Choroid plexus epithelial cell (primary cell): ENCODE data around the gene RAD23A.
A peak's percentile ranks its signal among the peaks of the same experiment; 100 is the strongest.

Experiments used
- DNase-seq: peaks from one replicate; pipeline ENCODE4 v3.0.0-alpha.2; 2010; ENCODE audit warnings: low read depth
- H3K4me3 ChIP-seq: 2 replicates; pipeline ENCODE4 v1.5.1; 2011; ENCODE audit warnings: low read depth, mild to moderate bottlenecking, control low read depth, low read length, moderate library complexity
- CTCF ChIP-seq: conservative IDR thresholded peaks from 2 replicates; pipeline ENCODE4 v1.5.1; 2011; ENCODE audit warnings: low read depth, mild to moderate bottlenecking, control low read depth, inconsistent platforms, low read length, moderate library complexity

Gene RAD23A

GRCh38 chr19:12995596-12996405 is 50.1 kb downstream of the RAD23A start:
- TF ChIP-seq CTCF, result no peak
- peak overlapping the region; percentile 76 for H3K4me3 ChIP-seq
- DNase-seq, result peak; percentile 38

- H3K4me3 ChIP-seq, result peak overlapping the region; percentile 76
- no peak for DNase-seq
- TF ChIP-seq CTCF, result no peak
Observed at GRCh38 chr19:12996406-12997094, 50.9 kb downstream of the RAD23A start.

- no peak for DNase-seq
- peak overlapping the region; percentile 76 for H3K4me3 ChIP-seq
- no peak for TF ChIP-seq CTCF
Observed at GRCh38 chr19:12997179-12997966, 51.7 kb downstream of the RAD23A start.

GRCh38 chr19:12997967-12998940 is 52.6 kb downstream of the RAD23A start:
- no peak overlapping the region for H3K4me3 ChIP-seq
- DNase-seq, result no peak
- no peak for TF ChIP-seq CTCF

GRCh38 chr19:13001166-13001501 is 55.5 kb downstream of the RAD23A start:
- no peak overlapping the region for H3K4me3 ChIP-seq
- no peak for TF ChIP-seq CTCF
- DNase-seq, result no peak

- no peak for DNase-seq
- TF ChIP-seq CTCF, result no peak
- no peak overlapping the region for H3K4me3 ChIP-seq
Observed at GRCh38 chr19:13001502-13002165, 56.0 kb downstream of the RAD23A start.
